ENCODE results near the gene TSPAN31. TPM values are rescaled to one million over a fixed set of nuclear protein-coding genes. Genes with fewer than 3 reads are reported as not detected.
"Not testable (repeated sequence)": the region's sequence is repeated elsewhere in the genome, so short reads cannot be mapped to it uniquely, and the experiment has no call there.

The TSPAN31 gene
- total RNA-seq, 4 donors from 2014 or later = 47.0 to 75.8 (median 53.2) TPM

DNA sequence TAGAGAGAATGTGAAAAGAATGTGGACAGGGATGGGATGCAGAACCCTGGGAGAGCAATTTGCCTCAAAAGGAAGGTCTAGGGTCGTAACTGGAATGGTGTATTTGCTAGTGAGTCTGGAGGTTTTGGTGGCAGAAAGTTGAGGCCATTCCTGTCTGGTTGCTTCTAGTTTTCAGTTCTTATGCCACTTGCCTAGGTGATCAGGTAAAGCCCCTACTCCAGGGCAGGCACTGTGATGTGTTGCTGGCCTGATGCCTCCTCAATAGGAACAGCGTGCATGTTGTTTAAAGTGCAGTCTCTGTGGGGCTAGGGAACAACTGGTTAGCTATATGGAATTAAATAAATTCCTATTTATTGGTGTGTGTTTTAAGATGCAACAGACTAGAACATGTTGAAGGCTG lies 44.5 kb upstream of the TSPAN31 start:
- no peak overlapping the region for H3K27ac ChIP-seq
- 95 to 100% methylated on average over 1 of the region's 2 CpGs for WGBS, 2 donors (ENCODE audit: low coverage in 1 of 2)
- no peaks in the 10 kb centered on the region for H3K27me3 ChIP-seq
- no peak overlapping the region for H3K4me3 ChIP-seq
- peaks cover 0 to 78% of the 10 kb centered on the region in 2 donors for H3K36me3 ChIP-seq
- H3K9me3 ChIP-seq = peaks cover 0 to 6% (median 0%) of the 10 kb centered on the region in 3 donors
- TF ChIP-seq, protein P1, sequence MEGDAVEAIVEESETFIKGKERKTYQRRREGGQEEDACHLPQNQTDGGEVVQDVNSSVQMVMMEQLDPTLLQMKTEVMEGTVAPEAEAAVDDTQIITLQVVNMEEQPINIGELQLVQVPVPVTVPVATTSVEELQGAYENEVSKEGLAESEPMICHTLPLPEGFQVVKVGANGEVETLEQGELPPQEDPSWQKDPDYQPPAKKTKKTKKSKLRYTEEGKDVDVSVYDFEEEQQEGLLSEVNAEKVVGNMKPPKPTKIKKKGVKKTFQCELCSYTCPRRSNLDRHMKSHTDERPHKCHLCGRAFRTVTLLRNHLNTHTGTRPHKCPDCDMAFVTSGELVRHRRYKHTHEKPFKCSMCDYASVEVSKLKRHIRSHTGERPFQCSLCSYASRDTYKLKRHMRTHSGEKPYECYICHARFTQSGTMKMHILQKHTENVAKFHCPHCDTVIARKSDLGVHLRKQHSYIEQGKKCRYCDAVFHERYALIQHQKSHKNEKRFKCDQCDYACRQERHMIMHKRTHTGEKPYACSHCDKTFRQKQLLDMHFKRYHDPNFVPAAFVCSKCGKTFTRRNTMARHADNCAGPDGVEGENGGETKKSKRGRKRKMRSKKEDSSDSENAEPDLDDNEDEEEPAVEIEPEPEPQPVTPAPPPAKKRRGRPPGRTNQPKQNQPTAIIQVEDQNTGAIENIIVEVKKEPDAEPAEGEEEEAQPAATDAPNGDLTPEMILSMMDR (IDR thresholded peaks at IDR 0.05) = no peak
- TF ChIP-seq POLR2A (IDR thresholded peaks at IDR 0.05) = no peak
- peaks cover 0 to 5% (median 0%) of the 10 kb centered on the region in 3 donors for H3K4me1 ChIP-seq
- no peak for ATAC-seq

GRCh38 chr12:57707250-57707649 lies 37.6 kb upstream of the TSPAN31 start:
- no peaks in the 10 kb centered on the region for H3K4me1 ChIP-seq
- 83 to 97% methylated on average over 1 to 3 of the region's 3 CpGs for WGBS, 2 donors (ENCODE audit: low coverage in 1 of 2)
- TF ChIP-seq POLR2A (IDR thresholded peaks at IDR 0.05) (no peak), POLR2AphosphoS5 (IDR thresholded peaks at IDR 0.05) (no peak), EP300 (IDR thresholded peaks at IDR 0.05) (no peak)
- TF ChIP-seq, protein P1 (IDR thresholded peaks at IDR 0.05) = no peak

GRCh38 chr12:57708296-57708695 lies 36.5 kb upstream of the TSPAN31 start:
- ATAC-seq = no peak
- Histone ChIP-seq H3K27ac (no peak overlapping the region), H3K9me3 (peaks cover 0 to 6% (median 0%) of the 10 kb centered on the region in 3 donors), H3K4me1 (no peaks in the 10 kb centered on the region), H3K36me3 (peaks cover 0 to 60% of the 10 kb centered on the region in 2 donors), H3K4me3 (no peak overlapping the region), H3K27me3 (no peaks in the 10 kb centered on the region)
- TF ChIP-seq POLR2AphosphoS5 (IDR thresholded peaks at IDR 0.05) (no peak), POLR2A (IDR thresholded peaks at IDR 0.05) (no peak), EP300 (IDR thresholded peaks at IDR 0.05) (no peak)
- TF ChIP-seq, protein P1 (IDR thresholded peaks at IDR 0.05) = no peak
- WGBS, 2 donors (ENCODE audit: low coverage in 1 of 2) = 90% methylated on average over 2 of the region's 2 CpGs; no CpG with 5 or more reads in 1 of the 2 donors

More at GRCh38 chr12:57707250-57707649, 37.6 kb upstream of the TSPAN31 start:
- H3K27me3 ChIP-seq = no peaks in the 10 kb centered on the region
- H3K4me3 ChIP-seq = no peak overlapping the region
- peaks cover 0 to 6% (median 0%) of the 10 kb centered on the region in 3 donors for H3K9me3 ChIP-seq
- H3K36me3 ChIP-seq = peaks cover 0 to 59% of the 10 kb centered on the region in 2 donors
- no peak for ATAC-seq
- no peak overlapping the region for H3K27ac ChIP-seq

- H3K9me3 ChIP-seq = no peaks in the 10 kb centered on the region
- TF ChIP-seq EP300 (IDR thresholded peaks at IDR 0.05) (no peak), POLR2A (IDR thresholded peaks at IDR 0.05) (no peak), POLR2AphosphoS5 (IDR thresholded peaks at IDR 0.05) (no peak)
- TF ChIP-seq, protein P1 (IDR thresholded peaks at IDR 0.05) = no peak
- no peak overlapping the region for H3K4me3 ChIP-seq
- H3K27me3 ChIP-seq = no peaks in the 10 kb centered on the region
- H3K27ac ChIP-seq = no peak overlapping the region
- ATAC-seq = no peak
- no peaks in the 10 kb centered on the region for H3K4me1 ChIP-seq
- 60 to 90% methylated on average over 1 to 3 of the region's 3 CpGs for WGBS, 2 donors (ENCODE audit: low coverage in 1 of 2)
- H3K36me3 ChIP-seq = peaks cover 0 to 68% of the 10 kb centered on the region in 2 donors
Measured at GRCh38 chr12:57712701-57713100, 32.1 kb upstream of the TSPAN31 start.

GRCh38 chr12:57713209-57713608 lies 31.6 kb upstream of the TSPAN31 start:
- no peaks in the 10 kb centered on the region for H3K4me1 ChIP-seq
- no peaks in the 10 kb centered on the region for H3K9me3 ChIP-seq
- peaks cover 0 to 68% of the 10 kb centered on the region in 2 donors for H3K36me3 ChIP-seq
- H3K27ac ChIP-seq = no peak overlapping the region
- 92% methylated on average over 4 of the region's 5 CpGs; no CpG with 5 or more reads in 1 of the 2 donors for WGBS, 2 donors (ENCODE audit: low coverage in 1 of 2)
- no peak for ATAC-seq
- no peak overlapping the region for H3K4me3 ChIP-seq
- H3K27me3 ChIP-seq = no peaks in the 10 kb centered on the region
- TF ChIP-seq POLR2AphosphoS5 (IDR thresholded peaks at IDR 0.05) = no peak
- TF ChIP-seq, protein P1 (IDR thresholded peaks at IDR 0.05) = no peak
- no peak for TF ChIP-seq EP300 (IDR thresholded peaks at IDR 0.05)
- TF ChIP-seq POLR2A (IDR thresholded peaks at IDR 0.05) = no peak

DNA sequence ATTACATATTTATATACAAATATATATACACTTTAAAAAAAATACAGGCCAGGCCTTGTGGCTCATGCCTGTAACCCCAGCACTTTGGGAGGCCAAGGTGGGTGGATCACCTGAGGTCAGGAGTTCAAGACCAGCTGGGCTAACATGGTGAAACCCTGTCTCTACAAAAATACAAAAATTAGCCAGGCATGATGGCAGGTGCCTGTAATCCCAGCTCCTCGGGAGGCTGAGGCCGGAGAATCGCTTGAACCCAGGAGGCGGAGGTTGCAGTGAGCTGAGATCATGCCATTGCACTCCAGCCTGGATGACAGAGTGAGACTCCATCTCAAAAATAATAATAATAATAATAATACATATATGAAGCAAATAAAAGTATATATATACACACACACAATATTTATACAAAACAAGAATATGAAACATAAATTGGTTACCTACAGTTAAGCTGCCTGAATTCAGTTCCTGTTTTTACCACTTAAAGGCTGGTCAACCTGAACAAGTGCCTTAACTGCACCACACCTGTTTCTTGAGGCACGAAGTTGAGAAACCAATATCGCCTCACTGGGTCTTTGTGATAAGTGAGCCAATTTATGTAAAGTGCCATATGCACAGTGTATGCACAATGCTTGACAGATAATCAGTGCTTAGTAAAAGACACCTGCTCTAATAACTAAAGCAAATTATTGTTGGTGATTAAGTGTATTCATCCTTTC lies 29.6 kb upstream of the TSPAN31 start:
- H3K27me3 ChIP-seq, H3K27ac ChIP-seq, H3K9me3 ChIP-seq, H3K4me1 ChIP-seq, ATAC-seq, H3K4me3 ChIP-seq: not testable (repeated sequence)
- 80 to 86% methylated on average over 3 to 6 of the region's 6 CpGs for WGBS, 2 donors (ENCODE audit: low coverage in 1 of 2)
- peaks cover 0 to 86% of the 10 kb centered on the region in 2 donors for H3K36me3 ChIP-seq

Data from gastroesophageal sphincter (tissue), 4 donors.